ENCODE data around the gene AMDHD1. TPM values are rescaled to one million over a fixed set of nuclear protein-coding genes. Genes with fewer than 3 reads are reported as not detected.
"Not testable (repeated sequence)": the region's sequence is repeated elsewhere in the genome, so short reads cannot be mapped to it uniquely, and the experiment has no call there.

The AMDHD1 gene
- total RNA-seq, 8 experiments from 2014 or later, result 0.27 to 9.9 (median 1.2) TPM

DNA sequence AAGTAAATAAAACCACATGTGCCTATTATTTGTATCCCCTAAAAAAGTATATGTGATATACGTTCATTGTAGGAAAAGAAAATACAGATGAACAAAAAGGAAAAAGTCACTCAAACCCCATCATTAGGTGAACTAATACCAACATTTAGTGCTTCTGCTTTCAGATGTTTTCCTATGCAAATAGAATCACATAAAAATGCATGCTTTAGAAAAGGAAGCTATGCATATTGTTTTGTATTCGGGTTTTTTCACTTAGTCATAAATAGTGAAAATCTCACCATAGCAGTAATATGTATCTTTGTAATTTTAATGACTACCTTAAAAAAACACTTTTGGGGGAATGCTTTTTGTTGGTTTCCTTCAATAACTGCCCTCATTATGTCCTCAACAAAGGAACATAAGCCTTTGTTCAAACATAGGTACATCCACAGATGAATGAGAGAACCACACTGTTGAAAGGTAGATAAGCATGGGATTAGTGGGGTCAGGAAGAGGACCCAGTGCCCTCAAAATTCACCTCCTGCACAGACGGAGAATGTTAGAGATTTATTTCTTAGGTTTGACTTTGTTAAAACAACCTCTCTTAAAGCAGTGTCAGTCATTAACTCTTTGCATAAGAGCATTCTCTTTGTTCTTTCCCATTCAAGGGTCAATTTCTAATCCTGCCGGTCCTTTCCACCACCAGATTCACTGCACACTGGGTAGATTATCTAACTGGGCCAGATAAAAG, 6.5 kb downstream of the AMDHD1 start:
- 9 to 75% (median 48%) methylated on average over 2 to 4 of the region's 4 CpGs; no CpG with 5 or more reads in 1 of the 10 experiments for WGBS, 10 experiments
- Histone ChIP-seq H3K4me1 (replicated peaks in 1 of 2) (no peaks in the 10 kb centered on the region), H3K27ac (no peak overlapping the region), H3K4me3 (no peak overlapping the region)
- in situ Hi-C loops (cut with MboI; ENCODE audit: low pct_unique_long_range_greater_than_20kb in 2 of 9, low sequenced_read_pairs in 9 of 9, unreplicated experiment in 9 of 9), result no loop called here
- peak in 3 of 8 experiments; percentile 73 to 85 (median 83) for ATAC-seq (replicated peaks in 6 of 8)

DNA sequence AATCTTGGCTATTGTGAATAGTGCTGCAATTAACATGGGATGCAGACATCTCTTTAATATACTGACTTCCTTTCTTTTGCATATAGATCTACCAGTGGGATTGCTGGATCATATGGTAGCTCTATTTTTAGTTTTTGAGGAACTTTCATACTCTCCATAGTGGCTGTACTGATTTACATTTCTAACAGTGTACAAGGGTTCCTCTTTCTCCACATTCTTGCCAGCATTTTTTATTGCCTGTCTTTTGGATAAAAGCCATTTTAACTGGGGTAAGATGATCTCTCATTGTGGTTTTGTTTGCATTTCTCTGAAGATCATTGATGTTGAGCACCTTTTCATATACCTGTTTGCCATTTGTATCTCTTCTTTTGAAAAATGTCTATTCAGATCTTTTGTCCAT, 8.4 kb downstream of the AMDHD1 start:
- H3K4me1 ChIP-seq (replicated peaks in 1 of 2), result no peaks in the 10 kb centered on the region
- H3K27ac ChIP-seq, result no peak overlapping the region
- in situ Hi-C loops (cut with MboI; ENCODE audit: low pct_unique_long_range_greater_than_20kb in 2 of 9, low sequenced_read_pairs in 9 of 9, unreplicated experiment in 9 of 9), result no loop called here
- H3K4me3 ChIP-seq, result no peak overlapping the region
- ATAC-seq (replicated peaks in 6 of 8), result peak in 1 of 8 experiments; percentile 41

DNA sequence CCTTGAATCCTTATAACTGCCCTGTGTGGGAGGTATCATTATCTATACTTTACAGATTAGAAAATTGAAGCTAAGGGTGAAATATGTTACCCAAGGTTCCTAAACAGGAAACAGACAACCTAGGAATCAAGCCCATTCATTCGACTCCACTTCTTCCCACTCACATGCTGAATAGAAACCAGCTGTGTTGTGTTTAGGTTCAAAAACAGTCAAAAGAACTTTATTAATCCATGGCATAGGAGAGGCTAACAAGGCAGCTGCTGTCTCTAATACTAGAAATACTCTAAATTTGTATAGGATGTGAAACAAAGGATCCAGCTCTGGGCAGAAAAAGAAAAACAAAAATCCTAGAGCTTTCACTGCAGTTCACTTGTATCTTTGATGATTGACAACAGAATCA, 9.9 kb downstream of the AMDHD1 start:
- no peaks in the 10 kb centered on the region for H3K4me1 ChIP-seq (replicated peaks in 1 of 2)
- 0 to 83% (median 50%) methylated on average over 1 of the region's 1 CpG; no CpG with 5 or more reads in 4 of the 10 experiments for WGBS, 10 experiments
- in situ Hi-C loops (cut with MboI; ENCODE audit: low pct_unique_long_range_greater_than_20kb in 2 of 9, low sequenced_read_pairs in 9 of 9, unreplicated experiment in 9 of 9), result no loop called here

DNA sequence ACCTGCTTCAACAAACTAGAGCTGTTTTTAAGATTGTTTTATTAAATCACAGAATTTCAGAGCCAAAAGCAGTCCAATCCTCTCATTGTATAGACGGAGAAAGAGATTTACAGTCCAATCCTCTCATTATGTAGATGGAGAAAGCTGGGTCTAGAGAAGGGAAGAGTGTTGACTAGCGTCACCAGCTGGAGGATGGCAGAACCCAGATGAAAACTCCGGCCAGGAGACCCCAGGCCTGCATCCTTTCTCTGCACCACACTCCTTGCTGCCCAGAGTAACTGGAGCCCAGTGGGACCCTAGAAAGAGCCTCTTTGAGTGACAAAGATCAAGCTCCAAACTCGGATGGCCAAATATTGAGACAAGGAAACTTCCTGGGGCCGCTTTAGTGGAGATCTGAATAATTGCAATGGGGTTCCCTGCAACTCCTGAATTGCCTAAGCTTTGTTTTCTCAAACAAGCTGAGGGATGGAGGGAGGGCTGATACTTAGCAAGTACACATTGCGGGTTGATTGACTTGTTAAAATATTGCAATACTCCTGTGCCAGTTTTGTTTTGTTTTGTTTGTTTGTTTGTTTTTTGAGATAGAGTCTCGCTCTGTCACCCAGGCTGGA, 12.5 kb downstream of the AMDHD1 start:
- 33 to 90% (median 80%) methylated on average over 1 to 5 of the region's 7 CpGs; no CpG with 5 or more reads in 1 of the 10 experiments for WGBS, 10 experiments
- Histone ChIP-seq H3K27ac (no peak overlapping the region), H3K4me1 (replicated peaks in 1 of 2) (no peaks in the 10 kb centered on the region), H3K4me3 (no peak overlapping the region)
- ATAC-seq (replicated peaks in 6 of 8), result no peak
- in situ Hi-C loops (cut with MboI; ENCODE audit: low pct_unique_long_range_greater_than_20kb in 2 of 9, low sequenced_read_pairs in 9 of 9, unreplicated experiment in 9 of 9), result no loop called here

More for the DNA sequence above, 9.9 kb downstream of the AMDHD1 start:
- no peak overlapping the region for H3K4me3 ChIP-seq
- ATAC-seq (replicated peaks in 6 of 8), result no peak
- no peak overlapping the region for H3K27ac ChIP-seq

DNA sequence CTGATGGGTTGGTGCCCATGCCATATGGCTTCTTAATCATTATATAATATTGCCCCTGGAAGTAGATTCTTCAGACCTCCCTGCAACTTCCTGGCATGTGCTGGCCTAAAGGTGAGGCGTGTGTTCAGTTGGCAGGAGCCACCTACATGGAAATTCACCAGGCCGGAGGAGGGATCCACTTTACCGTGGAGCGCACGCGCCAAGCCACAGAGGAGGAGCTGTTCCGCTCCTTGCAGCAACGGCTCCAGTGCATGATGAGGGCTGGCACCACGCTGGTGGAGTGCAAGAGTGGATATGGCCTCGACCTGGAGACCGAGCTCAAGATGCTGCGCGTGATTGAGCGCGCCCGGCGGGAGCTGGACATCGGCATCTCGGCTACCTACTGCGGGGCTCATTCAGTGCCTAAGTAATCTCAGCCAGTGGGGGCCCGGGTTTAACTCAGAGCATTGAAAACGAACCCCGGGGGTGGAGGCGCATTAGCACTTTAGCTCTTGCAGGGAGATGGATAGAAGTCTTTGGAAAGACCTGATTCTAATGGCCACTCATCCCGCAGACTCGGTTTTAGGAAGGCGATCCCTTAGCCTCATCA, 13.5 kb downstream of the AMDHD1 start:
- WGBS, 10 experiments, result 39 to 87% (median 79%) methylated on average over 2 to 15 of the region's 27 CpGs; no CpG with 5 or more reads in 4 of the 10 experiments
- H3K4me3 ChIP-seq, result no peak overlapping the region
- H3K4me1 ChIP-seq (replicated peaks in 1 of 2), result no peaks in the 10 kb centered on the region
- ATAC-seq (replicated peaks in 6 of 8), result no peak
- in situ Hi-C loops (cut with MboI; ENCODE audit: low pct_unique_long_range_greater_than_20kb in 2 of 9, low sequenced_read_pairs in 9 of 9, unreplicated experiment in 9 of 9), result no loop called here
- H3K27ac ChIP-seq, result no peak overlapping the region

DNA sequence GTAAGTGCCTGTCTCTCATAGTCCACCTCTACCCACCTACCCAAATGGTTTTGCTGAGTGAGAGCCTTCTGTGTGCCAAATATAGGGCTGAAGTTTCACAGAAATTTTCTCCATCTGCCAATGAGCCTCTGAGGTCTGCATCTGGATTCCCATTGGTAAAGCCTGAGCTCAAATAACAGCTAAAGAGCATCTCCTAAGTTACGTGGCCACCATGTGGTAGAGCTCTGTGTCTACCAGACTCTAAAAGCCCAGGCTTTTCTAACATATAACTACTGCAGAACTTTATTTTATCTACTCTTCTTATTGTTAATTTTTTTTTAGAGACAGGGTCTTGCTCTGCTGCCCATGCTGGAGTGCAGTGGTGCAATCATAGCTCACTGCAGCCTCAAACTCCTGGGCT, 16.0 kb downstream of the AMDHD1 start:
- no peak overlapping the region for H3K27ac ChIP-seq
- peak in 2 of 8 experiments; percentile 22 to 95 for ATAC-seq (replicated peaks in 6 of 8)
- no peaks in the 10 kb centered on the region for H3K4me1 ChIP-seq (replicated peaks in 1 of 2)
- in situ Hi-C loops (cut with MboI; ENCODE audit: low pct_unique_long_range_greater_than_20kb in 2 of 9, low sequenced_read_pairs in 9 of 9, unreplicated experiment in 9 of 9), result no loop called here
- no peak overlapping the region for H3K4me3 ChIP-seq
- WGBS, 10 experiments, result 80 to 100% (median 80%) methylated on average over 1 of the region's 1 CpG; no CpG with 5 or more reads in 7 of the 10 experiments

DNA sequence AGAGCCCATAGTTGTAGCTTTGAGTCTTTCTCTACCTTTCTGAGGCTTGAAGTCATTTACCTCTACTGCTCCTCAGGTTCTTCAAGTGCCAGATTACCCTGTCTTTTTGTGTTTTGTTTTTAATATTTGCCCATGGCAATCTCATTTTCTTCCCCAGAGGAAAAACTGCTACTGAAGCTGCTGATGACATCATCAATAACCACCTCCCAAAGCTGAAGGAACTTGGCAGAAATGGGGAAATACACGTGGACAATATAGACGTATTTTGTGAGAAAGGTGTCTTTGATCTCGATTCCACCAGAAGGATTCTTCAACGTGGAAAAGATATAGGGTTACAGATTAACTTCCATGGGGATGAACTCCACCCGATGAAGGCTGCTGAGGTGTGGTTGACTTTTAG, 17.1 kb downstream of the AMDHD1 start:
- in situ Hi-C loops (cut with MboI; ENCODE audit: low pct_unique_long_range_greater_than_20kb in 2 of 9, low sequenced_read_pairs in 9 of 9, unreplicated experiment in 9 of 9), result no loop called here
- 7 to 90% (median 60%) methylated on average over 1 to 5 of the region's 5 CpGs for WGBS, 10 experiments

DNA sequence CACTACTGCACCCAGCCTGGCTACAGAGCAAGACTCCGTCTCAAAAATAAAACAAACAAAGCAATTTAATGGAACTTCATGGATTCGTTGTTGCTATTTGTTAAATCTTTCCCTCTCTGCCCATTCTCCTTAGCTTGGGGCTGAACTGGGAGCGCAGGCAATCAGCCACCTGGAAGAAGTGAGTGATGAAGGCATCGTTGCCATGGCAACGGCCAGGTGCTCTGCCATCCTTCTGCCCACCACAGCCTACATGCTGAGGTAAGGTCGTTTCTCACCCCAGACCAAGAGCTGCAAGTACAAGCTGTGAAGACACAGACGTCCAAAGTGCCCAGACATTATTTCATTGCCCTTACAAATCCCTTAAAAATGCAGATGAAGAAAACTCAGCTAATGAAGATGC, 19.1 kb downstream of the AMDHD1 start:
- no peak for ATAC-seq (replicated peaks in 6 of 8)
- Histone ChIP-seq H3K4me3 (no peak overlapping the region), H3K4me1 (replicated peaks in 1 of 2) (no peaks in the 10 kb centered on the region), H3K27ac (no peak overlapping the region)
- in situ Hi-C loops (cut with MboI; ENCODE audit: low pct_unique_long_range_greater_than_20kb in 2 of 9, low sequenced_read_pairs in 9 of 9, unreplicated experiment in 9 of 9), result no loop called here
- WGBS, 10 experiments, result 9 to 100% (median 80%) methylated on average over 1 to 6 of the region's 7 CpGs; no CpG with 5 or more reads in 2 of the 10 experiments

More for the DNA sequence above, 17.1 kb downstream of the AMDHD1 start:
- H3K4me1 ChIP-seq (replicated peaks in 1 of 2), result no peaks in the 10 kb centered on the region
- H3K4me3 ChIP-seq, result no peak overlapping the region
- no peak for ATAC-seq (replicated peaks in 6 of 8)
- H3K27ac ChIP-seq, result no peak overlapping the region

DNA sequence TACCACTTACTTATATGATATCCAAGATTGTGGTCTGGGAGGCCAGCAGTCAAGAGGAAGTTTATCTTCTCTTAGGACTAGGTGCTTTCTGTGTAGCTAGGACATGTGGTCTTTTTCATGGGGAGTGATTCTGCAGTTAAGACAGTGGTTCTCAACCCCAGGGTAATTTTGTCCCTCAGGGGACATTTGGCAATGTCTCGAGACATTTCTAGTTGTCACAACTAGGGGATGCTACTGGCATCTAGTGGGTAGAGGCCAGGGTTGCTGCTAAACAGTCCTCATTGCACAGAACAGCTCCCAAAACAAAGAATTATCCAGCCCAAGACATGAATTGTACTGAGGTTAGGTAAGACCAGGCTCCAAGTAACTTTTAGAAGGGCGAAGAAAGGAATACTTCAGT, 20.0 kb downstream of the AMDHD1 start:
- peak in 1 of 8 experiments; percentile 11 for ATAC-seq (replicated peaks in 6 of 8)
- in situ Hi-C loops (cut with MboI; ENCODE audit: low pct_unique_long_range_greater_than_20kb in 2 of 9, low sequenced_read_pairs in 9 of 9, unreplicated experiment in 9 of 9), result no loop called here
- 53 to 100% (median 83%) methylated on average over 1 to 2 of the region's 2 CpGs; no CpG with 5 or more reads in 1 of the 10 experiments for WGBS, 10 experiments
- no peak overlapping the region for H3K27ac ChIP-seq
- no peak overlapping the region for H3K4me3 ChIP-seq
- H3K4me1 ChIP-seq (replicated peaks in 1 of 2), result no peaks in the 10 kb centered on the region

DNA sequence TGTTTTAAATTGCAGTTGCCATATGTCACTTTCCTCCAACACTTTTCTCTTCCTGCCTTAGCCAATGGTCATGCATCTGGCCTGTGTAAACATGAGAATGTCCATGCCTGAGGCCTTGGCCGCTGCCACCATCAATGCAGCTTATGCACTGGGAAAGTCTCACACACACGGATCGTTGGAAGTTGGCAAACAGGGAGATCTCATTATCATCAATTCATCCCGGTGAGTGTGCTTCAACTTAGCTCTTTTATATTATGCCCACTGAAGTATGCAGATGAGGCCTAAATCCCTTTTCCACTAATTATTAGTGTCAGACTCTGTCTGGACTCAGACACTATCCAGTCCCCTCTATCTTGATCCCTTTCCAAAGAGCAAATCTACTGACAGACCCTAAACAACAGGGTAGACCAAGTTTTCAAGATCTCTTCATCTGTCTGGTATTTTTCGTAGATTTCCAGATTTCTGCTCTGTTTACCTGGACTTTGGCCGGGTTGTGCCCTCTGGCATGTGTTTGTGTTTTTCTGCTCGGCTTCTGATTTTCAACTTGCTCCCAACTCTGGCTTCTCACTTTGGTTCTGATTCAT, 23.2 kb downstream of the AMDHD1 start:
- no peaks in the 10 kb centered on the region for H3K4me1 ChIP-seq (replicated peaks in 1 of 2)
- 33 to 100% (median 90%) methylated on average over 1 to 6 of the region's 7 CpGs; no CpG with 5 or more reads in 1 of the 10 experiments for WGBS, 10 experiments
- no peak overlapping the region for H3K27ac ChIP-seq
- in situ Hi-C loops (cut with MboI; ENCODE audit: low pct_unique_long_range_greater_than_20kb in 2 of 9, low sequenced_read_pairs in 9 of 9, unreplicated experiment in 9 of 9), result no loop called here
- peak in 2 of 8 experiments; percentile 15 to 81 for ATAC-seq (replicated peaks in 6 of 8)
- no peak overlapping the region for H3K4me3 ChIP-seq

DNA sequence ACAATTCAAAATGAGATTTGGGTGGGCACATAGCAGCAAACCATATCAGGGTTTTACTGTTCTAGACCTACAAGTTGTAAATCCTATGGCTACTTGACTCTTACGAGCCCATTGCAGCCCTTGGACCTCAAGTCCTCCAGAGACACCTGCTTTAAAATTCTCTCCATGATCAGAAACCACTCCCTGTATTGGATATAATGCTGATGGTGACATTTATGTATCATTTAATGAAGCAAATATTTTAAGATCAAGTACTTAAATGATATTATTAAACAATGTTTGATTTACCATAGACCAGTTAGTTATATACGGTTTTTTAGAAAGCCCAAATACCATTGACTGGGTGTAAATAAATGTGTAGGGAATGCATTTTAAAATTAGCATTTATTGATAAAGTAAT, 24.2 kb downstream of the AMDHD1 start:
- H3K4me3 ChIP-seq, result no peak overlapping the region
- no peak overlapping the region for H3K27ac ChIP-seq
- ATAC-seq (replicated peaks in 6 of 8), result no peak
- 82 to 100% (median 97%) methylated on average over 1 to 2 of the region's 2 CpGs; no CpG with 5 or more reads in 1 of the 10 experiments for WGBS, 10 experiments
- in situ Hi-C loops (cut with MboI; ENCODE audit: low pct_unique_long_range_greater_than_20kb in 2 of 9, low sequenced_read_pairs in 9 of 9, unreplicated experiment in 9 of 9), result no loop called here
- H3K4me1 ChIP-seq (replicated peaks in 1 of 2), result no peaks in the 10 kb centered on the region

DNA sequence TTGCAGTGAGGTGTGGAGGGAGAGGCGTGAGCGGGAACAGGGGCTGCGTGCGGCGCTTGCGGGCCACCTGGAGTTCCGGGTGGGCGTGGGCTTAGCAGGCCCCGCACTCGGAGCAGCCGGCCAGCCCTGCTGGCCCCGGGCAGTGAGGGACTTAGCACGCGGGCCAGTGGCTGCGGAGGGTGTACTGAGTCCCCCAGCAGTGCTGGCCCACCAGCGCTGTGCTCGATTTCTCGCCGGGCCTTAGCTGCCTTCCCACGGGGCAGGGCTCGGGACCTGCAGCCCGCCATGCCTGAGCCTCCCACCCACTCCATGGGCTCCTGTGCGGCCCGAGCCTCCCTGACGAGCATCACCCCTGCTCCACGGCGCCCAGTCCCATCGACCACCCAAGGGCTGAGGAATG, 26.0 kb downstream of the AMDHD1 start:
- in situ Hi-C loops (cut with MboI; ENCODE audit: low pct_unique_long_range_greater_than_20kb in 2 of 9, low sequenced_read_pairs in 9 of 9, unreplicated experiment in 9 of 9); H3K4me3 ChIP-seq; H3K27ac ChIP-seq; ATAC-seq (replicated peaks in 6 of 8): not testable (repeated sequence)
- peaks cover 10 to 11% of the 10 kb centered on the region in 2 donors for H3K4me1 ChIP-seq (replicated peaks in 1 of 2)
- WGBS, 10 experiments, result 95 to 100% methylated on average over 1 to 4 of the region's 28 CpGs; no CpG with 5 or more reads in 8 of the 10 experiments

DNA sequence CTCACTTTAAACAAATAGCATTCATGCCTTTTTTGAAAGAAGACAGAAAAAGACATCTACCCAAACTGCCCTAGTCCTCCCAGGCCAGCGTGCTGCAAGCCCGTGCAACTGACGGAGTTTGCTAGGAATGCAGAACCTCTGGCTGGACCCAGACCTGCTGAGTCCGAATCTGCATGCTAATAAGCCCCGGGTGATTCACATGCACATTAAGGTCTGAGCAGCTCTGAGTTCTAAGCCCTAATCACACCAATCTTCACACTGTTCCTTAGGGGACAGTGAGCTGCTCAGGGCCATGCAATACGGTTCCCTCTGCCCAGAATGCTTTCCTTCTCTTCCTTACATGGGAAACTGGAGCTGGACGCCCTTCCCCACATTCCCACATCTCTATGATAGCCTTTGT, 27.8 kb downstream of the AMDHD1 start:
- ATAC-seq (replicated peaks in 6 of 8), result peak in 5 of 8 experiments; percentile 33 to 100 (median 91)
- WGBS, 10 experiments, result 10 to 90% (median 44%) methylated on average over 1 to 7 of the region's 7 CpGs; no CpG with 5 or more reads in 1 of the 10 experiments
- Histone ChIP-seq H3K4me1 (replicated peaks in 1 of 2) (peaks cover 10 to 11% of the 10 kb centered on the region in 2 donors), H3K27ac (no peak overlapping the region), H3K4me3 (no peak overlapping the region)
- in situ Hi-C loops (cut with MboI; ENCODE audit: low pct_unique_long_range_greater_than_20kb in 2 of 9, low sequenced_read_pairs in 9 of 9, unreplicated experiment in 9 of 9), result no loop called here

Data from motor neuron (in vitro differentiated cells).